Endometrial microvascular endothelial cells (primary cell): Measurements from ENCODE around the gene DCDC1. TPM values are rescaled to one million over a fixed set of nuclear protein-coding genes. Genes with fewer than 3 reads are reported as not detected.

Experiments used
- in situ Hi-C: cut with HindIII; loops from 2 replicates; pipeline ENCODE4 v1.10.0; 2017; ENCODE audit warnings: low sequenced_read_pairs, low pct_unique_long_range_greater_than_20kb; ENCODE audit errors: inconsistent ontology term
- total RNA-seq: library from RNA; depleted of rRNA; stranded (reverse); fragments of >200 nt; gene quantifications from one replicate; pipeline ENCODE4 v1.2.3, GENCODE V29; 2015; ENCODE audit errors: inconsistent ontology term

The DCDC1 gene
- total RNA-seq, 1 donor from 2014 or later, result not detected

DNA sequence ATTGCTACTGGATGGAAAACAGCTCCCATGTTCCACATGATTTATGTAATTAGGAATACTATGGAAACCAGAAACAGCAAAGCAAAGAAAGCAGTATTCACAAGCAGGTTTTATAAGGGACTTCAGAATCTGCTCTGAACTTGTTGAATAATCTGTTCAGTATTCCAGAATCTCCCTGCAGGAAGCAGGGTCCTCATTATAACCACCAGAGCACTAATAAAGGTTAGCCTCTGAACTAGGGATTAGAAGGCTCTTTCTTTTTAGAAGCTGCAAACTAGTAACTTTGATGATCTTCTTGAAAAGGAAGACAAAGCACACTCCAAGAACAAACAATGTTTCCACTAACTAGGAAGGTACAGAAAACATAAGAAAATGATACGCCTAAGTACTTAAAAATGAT is 125.8 kb downstream of the DCDC1 start:
- in situ Hi-C loops, result no loop called here

DNA sequence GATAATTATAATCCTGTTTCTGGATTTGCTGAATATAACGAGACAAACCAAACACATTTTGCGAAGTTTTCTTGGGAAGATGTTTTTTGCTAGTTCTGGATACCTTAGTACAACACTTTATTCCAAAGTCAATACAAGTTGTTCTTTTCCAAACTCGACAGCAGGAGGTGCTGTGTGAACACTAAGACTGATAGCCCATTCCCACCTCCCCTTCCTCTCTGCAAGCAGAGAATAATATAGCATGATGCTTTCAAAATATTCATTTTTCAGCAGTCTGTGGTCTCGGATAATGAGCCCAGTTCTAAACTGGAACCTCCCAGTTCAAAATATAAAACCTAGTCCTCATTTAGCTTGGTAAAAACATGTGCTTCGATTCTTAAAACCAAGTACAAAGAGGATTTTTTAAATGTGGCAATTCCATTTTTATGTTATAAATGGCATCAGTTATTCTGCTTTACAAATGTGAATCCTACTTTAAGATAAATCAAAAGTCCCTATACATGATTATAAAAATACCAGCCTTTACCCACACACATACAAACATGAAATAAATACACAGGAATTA is 129.1 kb downstream of the DCDC1 start:
- in situ Hi-C loops, result no loop called here

DNA sequence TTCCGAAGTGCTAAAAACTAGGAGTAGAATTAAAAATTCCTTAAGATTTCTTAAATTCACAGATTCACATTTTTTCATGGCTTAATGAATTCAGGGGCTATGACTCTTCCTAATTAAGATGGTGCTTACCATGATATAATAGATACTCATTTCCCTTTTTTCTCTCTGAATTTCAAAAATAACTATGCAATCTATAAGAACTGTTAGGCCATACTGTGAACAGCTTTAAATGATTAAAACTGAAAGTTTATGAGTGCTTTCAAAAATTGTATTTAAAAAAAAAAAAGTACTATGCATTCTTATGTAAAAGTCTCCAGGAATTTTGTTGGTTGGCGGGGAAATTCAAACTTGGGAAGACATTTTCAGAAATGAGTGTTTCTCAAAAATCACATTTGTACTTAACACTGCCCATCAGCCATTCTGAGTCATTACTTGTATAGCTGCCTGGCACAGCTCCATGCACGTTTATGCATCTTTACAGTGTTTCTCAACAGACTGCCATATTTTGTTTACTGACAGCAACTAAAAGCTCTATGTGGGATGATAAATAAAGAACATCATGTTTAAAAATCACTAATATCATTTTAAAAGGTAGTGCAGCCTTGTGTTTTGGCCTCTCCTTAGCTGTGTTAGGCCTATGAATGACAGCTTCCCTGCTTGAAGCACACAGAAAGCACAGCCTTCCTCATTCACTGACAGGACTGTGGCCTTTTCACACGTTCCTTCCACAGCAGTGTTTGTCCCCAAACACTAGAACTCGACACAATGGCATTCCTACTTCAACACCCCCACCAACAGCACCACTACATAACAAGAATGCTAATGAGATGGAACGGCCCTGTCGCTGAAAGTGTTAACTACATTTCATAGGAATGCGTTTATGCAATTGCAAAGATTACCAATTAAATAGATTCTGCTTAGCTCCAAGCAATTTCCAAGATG is 131.4 kb downstream of the DCDC1 start:
- in situ Hi-C loops, result no loop called here

GRCh38 chr11:31236143-31236542 is 133.4 kb downstream of the DCDC1 start:
- in situ Hi-C loops, result no loop called here

GRCh38 chr11:31233425-31233824 is 136.1 kb downstream of the DCDC1 start:
- in situ Hi-C loops, result no loop called here

- in situ Hi-C loops, result no loop called here
Observed at GRCh38 chr11:31231601-31232000, 137.9 kb downstream of the DCDC1 start.

DNA sequence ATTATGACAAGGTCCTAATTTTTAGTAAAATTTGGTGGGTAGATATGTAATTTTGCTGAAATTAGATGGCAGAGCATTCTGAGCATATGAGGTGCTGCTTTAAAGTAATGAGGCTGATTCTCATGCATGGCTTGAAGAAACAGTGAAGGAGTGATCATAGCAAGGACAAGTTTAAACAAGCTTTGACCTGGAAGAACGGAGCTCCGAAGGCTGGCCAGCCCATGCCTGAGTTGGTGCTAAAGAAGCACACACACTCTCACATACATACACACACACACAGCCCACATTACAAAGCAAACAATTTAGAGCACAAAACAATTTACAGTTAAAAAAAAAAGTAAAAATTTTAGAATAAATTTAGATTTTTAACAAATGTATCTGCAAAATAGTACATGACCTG is 150.7 kb downstream of the DCDC1 start:
- in situ Hi-C loops, result no loop called here

DNA sequence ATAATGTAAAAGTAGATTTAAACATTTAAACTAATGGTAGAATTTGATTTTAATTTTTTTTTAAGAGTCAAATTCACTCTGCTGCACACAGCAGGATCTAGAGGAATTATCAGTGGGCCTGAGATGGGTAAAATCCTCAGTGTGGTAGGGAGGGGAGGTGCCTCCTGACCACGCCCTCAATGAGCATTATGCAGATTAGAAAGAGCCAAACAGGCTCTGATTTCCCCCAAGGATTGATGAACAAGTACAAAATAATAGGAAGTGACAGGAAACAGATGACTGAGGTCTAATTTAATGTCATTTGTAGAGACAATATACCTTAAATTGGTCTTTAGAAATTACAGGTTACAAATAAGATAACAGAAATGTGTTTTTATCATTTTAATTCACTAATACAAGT is 155.2 kb downstream of the DCDC1 start:
- in situ Hi-C loops, result no loop called here

- in situ Hi-C loops, result no loop called here
Observed at GRCh38 chr11:31199378-31199777, 170.2 kb downstream of the DCDC1 start.

DNA sequence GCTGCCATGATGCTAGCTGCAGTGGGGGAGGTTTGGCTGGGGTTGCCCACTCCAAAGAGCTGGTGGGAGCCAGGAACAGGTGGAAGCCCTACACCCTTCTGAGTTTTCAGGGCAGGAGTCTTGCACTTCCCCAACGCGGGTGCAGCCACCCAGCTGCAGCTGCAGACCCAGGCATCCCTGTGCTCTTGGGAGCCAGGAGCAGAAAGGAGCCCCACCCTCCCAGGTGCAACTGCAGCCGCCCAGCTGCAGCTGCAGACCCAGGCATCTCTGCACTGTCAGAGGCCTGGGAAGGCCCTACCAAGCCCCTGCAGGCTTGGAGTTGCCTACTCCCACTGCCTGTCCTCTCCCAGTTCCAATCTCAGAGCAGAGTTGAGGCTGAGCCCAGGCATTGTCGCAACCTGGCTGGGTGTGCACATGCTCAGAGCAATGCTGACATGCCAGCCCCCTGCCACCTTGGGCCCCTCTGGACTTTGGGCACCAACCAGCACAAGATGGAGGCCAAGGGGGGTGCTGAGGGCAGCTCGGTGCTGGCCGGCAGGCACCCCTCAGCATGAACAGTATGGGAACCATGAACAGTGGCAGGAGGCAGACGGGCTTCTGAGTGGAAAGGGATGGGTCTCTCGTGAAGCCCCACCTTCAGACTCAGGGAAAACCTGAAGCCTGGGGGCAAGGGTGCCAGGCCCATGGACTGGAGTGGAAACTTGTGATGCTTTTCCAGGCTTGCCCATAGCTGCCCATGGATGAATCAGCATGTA is 195.4 kb downstream of the DCDC1 start:
- in situ Hi-C loops, result no loop called here

GRCh38 chr11:31160504-31161422 is 208.8 kb downstream of the DCDC1 start:
- in situ Hi-C loops, result no loop called here

- in situ Hi-C loops, result no loop called here
Observed at GRCh38 chr11:31150841-31151240, 218.7 kb downstream of the DCDC1 start.

DNA sequence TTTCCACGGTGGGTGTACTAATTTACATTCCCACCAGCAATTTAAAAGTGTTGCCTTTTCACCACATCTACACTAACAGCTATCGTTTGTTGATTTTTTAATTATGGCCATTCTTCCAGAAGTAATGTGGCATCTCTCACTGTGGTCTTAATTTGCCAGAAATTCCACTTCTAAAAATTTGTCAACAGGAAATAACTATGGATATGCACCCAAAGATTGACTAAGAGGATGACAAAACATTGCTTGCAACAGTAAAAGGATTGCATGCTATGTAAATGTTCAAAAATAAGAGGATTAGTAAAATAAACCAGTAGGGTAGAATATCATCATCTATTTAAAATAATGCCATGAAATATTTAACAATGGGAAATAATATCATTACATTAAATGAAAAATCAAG is 219.5 kb downstream of the DCDC1 start:
- in situ Hi-C loops, result no loop called here

GRCh38 chr11:31141789-31142188 is 227.8 kb downstream of the DCDC1 start:
- in situ Hi-C loops, result no loop called here

GRCh38 chr11:31139479-31139878 is 230.1 kb downstream of the DCDC1 start:
- in situ Hi-C loops, result no loop called here

GRCh38 chr11:31132531-31133421 is 236.8 kb downstream of the DCDC1 start:
- in situ Hi-C loops, result no loop called here

GRCh38 chr11:31131760-31132159 is 237.8 kb downstream of the DCDC1 start:
- in situ Hi-C loops, result no loop called here

- in situ Hi-C loops, result no loop called here
Observed at GRCh38 chr11:31127290-31127689, 242.2 kb downstream of the DCDC1 start.
